HCT116 (cell line): Measurements from ENCODE around the gene UTS2R. TPM values are rescaled to one million over a fixed set of nuclear protein-coding genes. Genes with fewer than 3 reads are reported as not detected.

Experiments
- ATAC-seq: fragments of 200-7000 bp; cut with Tn5 transposase; 2 replicates; pipeline ENCODE4 v1.9.1; 2020; ENCODE audit warnings: mild to moderate bottlenecking, moderate library complexity
- BruUV-seq: library from RNA; stranded (reverse); fragments of 400-500 nt; replicated peaks from 2 replicates; lab custom pipeline; 2021; lab: Mats Ljungman, UMichigan
- CTCF ChIA-PET: fragments of 300-600 bp; sonication (Branson Sonifier 250); formaldehyde crosslinking; loops from one replicate; lab custom pipeline; 2021; ENCODE audit warnings: antibody characterized with exemption; lab: Charles Lee
- POLR2A ChIA-PET: fragments of 300-600, 350-600 bp; sonication (Branson Sonifier 250); formaldehyde crosslinking; loops from one replicate; lab custom pipeline; 2021; ENCODE audit warnings: antibody characterized with exemption; lab: Charles Lee
- RAD21 ChIA-PET, 2 experiments: fragments of 300-600 bp; sonication (Branson Sonifier 250); formaldehyde crosslinking; loops; one replicate each; lab custom pipeline; 2023; ENCODE audit warnings: low total read pairs in 2 of 2; ENCODE audit not compliant: uncharacterized antibody in 2 of 2, unreplicated experiment in 2 of 2, low non-redundant PET in 1 of 2; lab: Charles Lee
- DNase-seq: peaks from one replicate; pipeline ENCODE4 v3.0.0-alpha.2; 2010; ENCODE audit warnings: low read depth, low spot score
- H2AFZ ChIP-seq: fragments of 200-600 bp; shearing (Covaris generic), sonication (generic); 2 replicates; pipeline ENCODE4 v1.6.1; 2017; ENCODE audit warnings: low read depth, mixed run types, mixed read lengths, antibody characterized with exemption, low read length; ENCODE audit not compliant: poor library complexity, severe bottlenecking
- H3K27ac ChIP-seq: 2 replicates; pipeline ENCODE4 v1.5.1; 2012; ENCODE audit warnings: low read depth, low read length
- H3K27me3 ChIP-seq: fragments of 200-600 bp; sonication (generic); 2 replicates; pipeline ENCODE4 v1.6.1; 2016; ENCODE audit warnings: mixed run types, low read length, mixed read lengths; ENCODE audit not compliant: insufficient read depth
- H3K36me3 ChIP-seq, 2 experiments: fragments of 200-500 bp in 1 of 2; fragments of 200-600 bp in 1 of 2; sonication (Bioruptor generic) in 1 of 2; sonication (generic) in 1 of 2; 2 replicates each; pipeline versions ENCODE4 v1.5.1 to v1.6.1; 2014 to 2016; ENCODE audit warnings: low read length in 2 of 2, inconsistent platforms in 1 of 2, mixed read lengths in 1 of 2, mixed run types in 1 of 2; ENCODE audit not compliant: insufficient read depth in 2 of 2, control insufficient read depth in 1 of 2
- H3K4me1 ChIP-seq, 2 experiments: fragments of 200-600 bp in 1 of 2; sonication (generic) in 1 of 2; 2 replicates each; pipeline versions ENCODE4 v1.5.1 to v1.6.1; 2012 to 2017; ENCODE audit warnings: low read length in 2 of 2, inconsistent platforms in 1 of 2, mild to moderate bottlenecking in 1 of 2, mixed read lengths in 1 of 2, mixed run types in 1 of 2, moderate library complexity in 1 of 2; ENCODE audit not compliant: insufficient read depth in 2 of 2, control insufficient read depth in 1 of 2
- H3K4me2 ChIP-seq: fragments of 200-600 bp; sonication (generic); 2 replicates; pipeline ENCODE4 v1.6.1; 2017; ENCODE audit warnings: mixed run types, low read length, mixed read lengths
- H3K4me3 ChIP-seq, 2 experiments: fragments of 200-600 bp in 1 of 2; sonication (generic) in 1 of 2; replicated peaks in 1 of 2; 2 replicates each; pipeline ENCODE4 v1.5.1; 2011 to 2016; ENCODE audit warnings: low read length in 2 of 2, control low read depth in 1 of 2, low read depth in 1 of 2, mild to moderate bottlenecking in 1 of 2, mixed read lengths in 1 of 2, mixed run types in 1 of 2
- H3K79me2 ChIP-seq: fragments of 200-600 bp; sonication (generic); 2 replicates; pipeline ENCODE4 v1.6.1; 2017; ENCODE audit warnings: mild to moderate bottlenecking, mixed run types, low read length, moderate library complexity, mixed read lengths; ENCODE audit not compliant: insufficient read depth
- H3K9ac ChIP-seq: fragments of 200-600 bp; sonication (generic); 2 replicates; pipeline ENCODE4 v1.6.1; 2016; ENCODE audit warnings: low read length, mixed read lengths
- H3K9me2 ChIP-seq: fragments of 200-600 bp; sonication (generic), shearing (Covaris generic); 2 replicates; pipeline ENCODE4 v1.6.1; 2017; ENCODE audit warnings: mixed run types, mild to moderate bottlenecking, moderate library complexity; ENCODE audit not compliant: insufficient read depth
- H3K9me3 ChIP-seq, 2 experiments: fragments of 200-500 bp in 1 of 2; fragments of 200-600 bp in 1 of 2; sonication (Bioruptor generic) in 1 of 2; sonication (generic) in 1 of 2; 2 replicates each; pipeline ENCODE4 v1.6.1; 2014 to 2017; ENCODE audit warnings: low read length in 2 of 2, mixed read lengths in 2 of 2, inconsistent platforms in 1 of 2, low read depth in 1 of 2, mild to moderate bottlenecking in 1 of 2, mixed run types in 1 of 2, moderate library complexity in 1 of 2; ENCODE audit not compliant: control insufficient read depth in 1 of 2, insufficient read depth in 1 of 2
- H4K20me1 ChIP-seq: fragments of 200-600 bp; sonication (generic), shearing (Covaris generic); 2 replicates; pipeline ENCODE4 v1.6.1; 2017; ENCODE audit warnings: mixed run types, mild to moderate bottlenecking, moderate library complexity; ENCODE audit not compliant: insufficient read depth
- ATF3 ChIP-seq: IDR thresholded peaks from 2 replicates; pipeline ENCODE4 v1.6.1; 2012
- CBX3 ChIP-seq: IDR thresholded peaks from 2 replicates; pipeline ENCODE4 v1.6.1; 2012; ENCODE audit warnings: low read depth
- CTCF ChIP-seq, 3 experiments: fragments of 200-600 bp in 1 of 3; sonication (generic) in 1 of 3; IDR thresholded peaks in 2 of 3; conservative IDR thresholded peaks in 1 of 3; 2 replicates each; pipeline ENCODE4 v1.5.1; 2012 to 2017; ENCODE audit warnings: low read depth in 2 of 3, low read length in 2 of 3, antibody characterized with exemption in 1 of 3, borderline replicate concordance in 1 of 3, control low read depth in 1 of 3, mild to moderate bottlenecking in 1 of 3, mixed read lengths in 1 of 3, mixed run types in 1 of 3, moderate library complexity in 1 of 3; ENCODE audit not compliant: insufficient read depth in 1 of 3
- EGR1 ChIP-seq: IDR thresholded peaks from 2 replicates; pipeline ENCODE4 v1.6.1; 2012; ENCODE audit warnings: low read depth
- ELF1 ChIP-seq: IDR thresholded peaks from 2 replicates; pipeline ENCODE4 v1.6.1; 2012; ENCODE audit warnings: low read depth, borderline replicate concordance
- FOSL1 ChIP-seq: IDR thresholded peaks from 2 replicates; pipeline ENCODE4 v1.6.1; 2012; ENCODE audit warnings: low read depth
- JUND ChIP-seq: IDR thresholded peaks from 2 replicates; pipeline ENCODE4 v1.6.1; 2012
- MAX ChIP-seq: IDR thresholded peaks from 2 replicates; pipeline ENCODE4 v1.6.1; 2012
- POLR2A ChIP-seq: IDR thresholded peaks from 2 replicates; pipeline ENCODE4 v1.7.0; 2011; ENCODE audit warnings: borderline replicate concordance; ENCODE audit not compliant: insufficient read depth, insufficient read length; ENCODE audit errors: extremely low read depth
- POLR2AphosphoS5 ChIP-seq: IDR thresholded peaks from 2 replicates; pipeline ENCODE4 v1.6.1; 2011; ENCODE audit warnings: mild to moderate bottlenecking, low read depth, low read length, moderate library complexity
- RAD21 ChIP-seq: IDR thresholded peaks from 2 replicates; pipeline ENCODE4 v1.6.1; 2012; ENCODE audit warnings: low read depth, mild to moderate bottlenecking
- REST ChIP-seq: IDR thresholded peaks from 2 replicates; pipeline ENCODE4 v1.6.1; 2012; ENCODE audit warnings: low read depth
- SIN3A ChIP-seq: IDR thresholded peaks from 2 replicates; pipeline ENCODE4 v1.6.1; 2012; ENCODE audit warnings: low read depth
- SRF ChIP-seq: IDR thresholded peaks from 2 replicates; pipeline ENCODE4 v1.6.1; 2012; ENCODE audit warnings: low read depth
- YY1 ChIP-seq: IDR thresholded peaks from 2 replicates; pipeline ENCODE4 v1.6.1; 2011; ENCODE audit warnings: low read length, low read depth, moderate library complexity, mild to moderate bottlenecking; ENCODE audit not compliant: insufficient replicate concordance; ENCODE audit errors: extremely low read depth
- ZBTB33 ChIP-seq: IDR thresholded peaks from 2 replicates; pipeline ENCODE4 v1.6.1; 2011; ENCODE audit warnings: mild to moderate bottlenecking, low read length, moderate library complexity; ENCODE audit not compliant: insufficient replicate concordance; ENCODE audit errors: extremely low read depth
- ZFX ChIP-seq: fragments of 450-650 bp; IDR thresholded peaks from 2 replicates; pipeline ENCODE4 v1.6.1; 2017
- ZNF274 ChIP-seq: fragments of 200-500 bp; sonication (Bioruptor generic); IDR thresholded peaks from 2 replicates; pipeline ENCODE4 v1.6.1; 2014; ENCODE audit warnings: mild to moderate bottlenecking, low read depth, low read length, inconsistent platforms
- intact Hi-C: fragments of 100-400 bp; cut with micrococcal nuclease; formaldehyde crosslinking; loops from 2 replicates; pipeline ENCODE4 v1.10.0; 2022
- total RNA-seq: library from RNA; stranded (reverse); gene quantifications from one replicate; pipeline ENCODE4 v1.2.1, GENCODE V29; 2021; ENCODE audit not compliant: unreplicated experiment

The UTS2R gene
- total RNA-seq, 1 experiment from 2014 or later = not detected

GRCh38 chr17:82327757-82328140 is 43.8 kb upstream of the UTS2R start:
- H3K9ac ChIP-seq = no peak overlapping the region
- no peaks in the 10 kb centered on the region for H3K9me2 ChIP-seq
- ChIA-PET POLR2A (no interaction called here), CTCF (no interaction called here), RAD21 (no interaction called here)
- H3K79me2 ChIP-seq = no peaks in the 10 kb centered on the region; the same call in 1 of the 2 replicates
- peak overlapping the region; percentile 10; the same call in 1 of the 2 replicates for H3K4me2 ChIP-seq
- H3K4me3 ChIP-seq = no peak overlapping the region
- H3K4me1 ChIP-seq = peaks cover 27 to 58% of the 10 kb centered on the region in 2 experiments
- H3K27me3 ChIP-seq = no peaks in the 10 kb centered on the region
- BruUV-seq = no TSS peak
- intact Hi-C loops = no loop called here
- H2AFZ ChIP-seq = no peak overlapping the region
- no peaks in the 10 kb centered on the region for H4K20me1 ChIP-seq
- H3K9me3 ChIP-seq = no peaks in the 10 kb centered on the region
- DNase-seq (no peak), ATAC-seq (no peak)
- no peak overlapping the region for H3K27ac ChIP-seq
- no peak for TF ChIP-seq RAD21
- no peak for TF ChIP-seq ATF3
- TF ChIP-seq ZBTB33 = no peak
- TF ChIP-seq ZNF274 = no peak
- no peak for TF ChIP-seq FOSL1
- no peak for TF ChIP-seq POLR2A
- TF ChIP-seq SRF = no peak
- TF ChIP-seq SIN3A = no peak
- TF ChIP-seq CTCF (IDR thresholded peaks at IDR 0.05 in 2 of 3, conservative IDR thresholded peaks at IDR 0.05 in 1 of 3; ENCODE audit: borderline replicate concordance in 1 of 3, insufficient read depth in 1 of 3, low read depth in 2 of 3, low read length in 2 of 3) = no peak
- TF ChIP-seq POLR2AphosphoS5 = no peak
- no peak for TF ChIP-seq YY1
- TF ChIP-seq CBX3 = no peak
- TF ChIP-seq REST = no peak
- no peak for TF ChIP-seq EGR1
- TF ChIP-seq ZFX = no peak
- TF ChIP-seq MAX = no peak
- TF ChIP-seq ELF1 = no peak
- no peak for TF ChIP-seq JUND
- no peaks in the 10 kb centered on the region for H3K36me3 ChIP-seq
